H1 (cell line): ENCODE results near the gene HOATZ. TPM values are rescaled to one million over a fixed set of nuclear protein-coding genes. Genes with fewer than 3 reads are reported as not detected.

Experiments used
- polyA plus RNA-seq, 7 experiments: library from polyadenylated mRNA; depleted of rRNA in 3 of 7; stranded (reverse) in 5 of 7; unstranded in 2 of 7; fragments of >200 nt in 5 of 7; fragments of 200-250 nt in 2 of 7; gene quantifications; 1 replicate in 5 of 7; 2 replicates in 1 of 7; 4 replicates in 1 of 7; pipeline versions ENCODE4 v1.2.1 to v1.2.3, GENCODE V29; 2011 to 2013; ENCODE audit warnings: missing spikeins in 2 of 7, mixed read lengths in 2 of 7
- total RNA-seq: library from RNA; stranded (reverse); fragmentation: NEBNext Ultra II Directional; extraction: Animal tissue kit (Norgen Biotek cat#: 25700); gene quantifications from 2 replicates; pipeline ENCODE4 v1.2.1, GENCODE V29; 2021
- TF ChIP-seq, protein P1 (sequence below): IDR thresholded peaks from 2 replicates; pipeline ENCODE4 v1.6.1; 2011; ENCODE audit warnings: low read depth, mild to moderate bottlenecking, low read length; ENCODE audit not compliant: insufficient read depth

HOATZ gene
- total and polyA plus RNA-seq, 2 of the 8 experiments (the other 6 are each of a cell fraction or from before 2014, with no cell fraction given), result not detected

DNA sequence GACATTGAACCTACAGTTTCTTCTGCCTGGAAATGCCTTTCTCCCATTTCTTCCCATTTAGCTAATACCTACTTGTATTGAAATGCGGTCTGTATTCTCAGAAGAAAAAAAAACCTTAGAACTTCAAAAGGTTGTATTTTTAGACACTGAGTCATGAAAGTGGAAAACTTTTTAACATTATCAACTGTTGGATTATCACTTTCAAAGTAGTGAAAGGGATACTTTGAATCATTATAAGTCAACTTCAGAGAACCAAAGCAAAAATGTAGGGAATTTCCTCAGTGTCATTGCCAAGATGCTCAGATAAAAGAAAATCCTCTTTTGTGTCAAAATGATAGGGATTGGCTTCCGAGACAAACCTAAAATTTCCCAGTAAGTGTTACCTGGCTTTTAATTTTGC, 6.6 kb downstream of the HOATZ start (continued):
- TF ChIP-seq, protein P1, sequence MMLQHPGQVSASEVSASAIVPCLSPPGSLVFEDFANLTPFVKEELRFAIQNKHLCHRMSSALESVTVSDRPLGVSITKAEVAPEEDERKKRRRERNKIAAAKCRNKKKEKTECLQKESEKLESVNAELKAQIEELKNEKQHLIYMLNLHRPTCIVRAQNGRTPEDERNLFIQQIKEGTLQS, result no peak
- TF ChIP-seq, all 59 proteins: peak for 0
